ENCODE measurements around the gene CHRDL2. TPM values are rescaled to one million over a fixed set of nuclear protein-coding genes. Genes with fewer than 3 reads are reported as not detected.
A peak's percentile ranks its signal among the peaks of the same experiment; 100 is the strongest.

CHRDL2 gene
- total RNA-seq, 4 donors from 2014 or later, result 1.5 to 13.6 (median 1.7) TPM; not detected in 1

DNA sequence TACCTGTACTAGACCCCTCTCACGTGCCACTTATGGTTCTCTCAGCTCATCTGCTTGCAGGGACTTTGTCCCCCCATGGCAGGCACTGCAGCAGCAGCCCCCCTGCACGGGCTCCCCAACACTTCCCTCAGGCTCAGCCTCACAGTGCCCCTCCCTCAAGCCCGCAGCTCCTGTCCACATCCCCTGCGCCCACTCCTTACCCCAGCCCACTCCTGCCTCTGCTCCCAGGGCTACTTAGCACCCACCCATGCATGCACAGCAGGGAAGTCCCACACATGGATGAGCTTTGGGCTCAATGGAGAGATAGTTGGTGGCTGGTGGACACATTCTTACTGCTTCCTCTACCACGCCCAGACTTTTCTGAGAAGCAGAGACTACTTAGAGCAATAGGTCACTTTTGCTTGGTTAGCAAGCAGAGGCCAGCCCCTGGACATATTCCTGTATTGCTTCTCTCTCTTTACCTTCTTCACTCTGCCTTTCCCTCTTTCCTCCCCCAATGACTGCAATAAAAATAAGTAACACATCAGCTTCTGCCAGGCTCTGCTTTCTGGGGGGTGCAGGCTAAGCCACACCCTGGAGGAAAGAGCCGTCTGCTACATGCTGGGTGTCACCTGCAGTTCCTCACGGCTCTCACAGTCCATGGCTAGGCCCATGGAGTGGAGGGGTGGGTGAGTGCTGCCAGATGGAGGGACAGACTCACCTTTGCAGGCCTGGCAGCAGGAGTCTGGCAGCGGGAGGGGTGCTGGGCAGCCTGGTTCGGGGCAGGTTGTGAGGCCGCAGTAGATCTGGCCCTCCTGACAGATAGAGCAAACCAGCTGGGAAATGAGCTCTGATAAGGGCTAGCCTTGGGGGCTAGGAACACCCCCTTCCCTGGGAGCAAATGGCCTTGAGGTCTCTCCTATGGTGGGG lies 23.4 kb downstream of the CHRDL2 start:
- H3K27ac ChIP-seq, result no peak overlapping the region
- no peaks in the 10 kb centered on the region for H3K9me3 ChIP-seq
- ATAC-seq, result no peak
- no peak overlapping the region for H3K4me3 ChIP-seq
- H3K36me3 ChIP-seq, result no peaks in the 10 kb centered on the region
- 78 to 90% methylated on average over 2 to 4 of the region's 10 CpGs for WGBS, 2 donors (ENCODE audit: low coverage in 1 of 2)
- no peaks in the 10 kb centered on the region for H3K27me3 ChIP-seq
- TF ChIP-seq POLR2A (IDR thresholded peaks at IDR 0.05) (no peak), EP300 (IDR thresholded peaks at IDR 0.05) (no peak), POLR2AphosphoS5 (IDR thresholded peaks at IDR 0.05) (no peak)
- TF ChIP-seq, protein P1, sequence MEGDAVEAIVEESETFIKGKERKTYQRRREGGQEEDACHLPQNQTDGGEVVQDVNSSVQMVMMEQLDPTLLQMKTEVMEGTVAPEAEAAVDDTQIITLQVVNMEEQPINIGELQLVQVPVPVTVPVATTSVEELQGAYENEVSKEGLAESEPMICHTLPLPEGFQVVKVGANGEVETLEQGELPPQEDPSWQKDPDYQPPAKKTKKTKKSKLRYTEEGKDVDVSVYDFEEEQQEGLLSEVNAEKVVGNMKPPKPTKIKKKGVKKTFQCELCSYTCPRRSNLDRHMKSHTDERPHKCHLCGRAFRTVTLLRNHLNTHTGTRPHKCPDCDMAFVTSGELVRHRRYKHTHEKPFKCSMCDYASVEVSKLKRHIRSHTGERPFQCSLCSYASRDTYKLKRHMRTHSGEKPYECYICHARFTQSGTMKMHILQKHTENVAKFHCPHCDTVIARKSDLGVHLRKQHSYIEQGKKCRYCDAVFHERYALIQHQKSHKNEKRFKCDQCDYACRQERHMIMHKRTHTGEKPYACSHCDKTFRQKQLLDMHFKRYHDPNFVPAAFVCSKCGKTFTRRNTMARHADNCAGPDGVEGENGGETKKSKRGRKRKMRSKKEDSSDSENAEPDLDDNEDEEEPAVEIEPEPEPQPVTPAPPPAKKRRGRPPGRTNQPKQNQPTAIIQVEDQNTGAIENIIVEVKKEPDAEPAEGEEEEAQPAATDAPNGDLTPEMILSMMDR (IDR thresholded peaks at IDR 0.05), result no peak
- H3K4me1 ChIP-seq, result peaks cover 0 to 8% (median 0%) of the 10 kb centered on the region in 3 donors

DNA sequence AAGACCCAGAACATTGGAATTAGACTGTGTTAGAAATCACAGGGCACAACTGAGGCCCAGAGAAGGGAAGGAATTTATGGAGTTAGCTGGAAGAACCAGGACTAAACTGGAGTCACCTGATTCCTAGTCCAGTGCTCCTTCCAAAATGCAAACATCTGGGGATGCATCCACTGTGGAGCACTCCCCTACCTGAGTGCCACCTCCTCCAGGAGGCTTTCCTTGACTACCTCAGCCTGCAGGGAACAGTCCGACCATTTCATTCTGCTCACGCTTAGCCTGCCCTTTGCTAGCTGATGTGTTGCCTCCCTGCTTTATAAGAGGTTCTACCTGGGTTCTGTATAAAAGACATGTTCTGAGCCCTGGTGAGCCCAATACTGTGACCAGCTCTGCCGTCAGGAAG lies 24.0 kb downstream of the CHRDL2 start:
- ATAC-seq, result no peak
- H3K4me3 ChIP-seq, result no peak overlapping the region
- TF ChIP-seq EP300 (IDR thresholded peaks at IDR 0.05) (no peak), POLR2AphosphoS5 (IDR thresholded peaks at IDR 0.05) (no peak)
- TF ChIP-seq, protein P1 (IDR thresholded peaks at IDR 0.05), result no peak
- no peaks in the 10 kb centered on the region for H3K27me3 ChIP-seq
- 100% methylated on average over 3 of the region's 3 CpGs for WGBS, 2 donors (ENCODE audit: low coverage in 1 of 2)
- no peaks in the 10 kb centered on the region for H3K9me3 ChIP-seq
- H3K27ac ChIP-seq, result no peak overlapping the region
- no peaks in the 10 kb centered on the region for H3K36me3 ChIP-seq
- H3K4me1 ChIP-seq, result peaks cover 0 to 15% (median 0%) of the 10 kb centered on the region in 3 donors

DNA sequence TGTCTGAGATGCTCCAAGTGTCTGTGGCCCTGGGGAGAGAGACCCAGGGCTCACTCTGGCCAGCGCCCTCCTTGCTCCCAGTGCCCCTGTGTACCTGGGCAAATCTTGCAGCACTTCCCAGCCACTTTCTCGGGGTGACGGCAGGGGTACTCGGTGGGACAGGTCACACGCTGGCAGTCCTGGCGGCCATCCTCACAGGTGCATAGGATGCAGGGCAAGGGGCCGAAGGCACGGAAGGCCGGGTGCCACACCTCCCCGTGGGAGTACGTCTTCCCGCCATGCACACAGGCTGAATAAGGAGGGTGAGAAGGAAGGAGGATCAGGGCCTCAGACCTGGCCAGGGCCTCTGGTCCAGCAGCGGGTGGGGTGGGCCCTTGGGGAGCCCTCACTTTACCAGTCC lies 28.0 kb downstream of the CHRDL2 start:
- no peak for ATAC-seq
- no CpG with 5 or more reads among the region's 13 CpGs for WGBS, 2 donors (ENCODE audit: low coverage in 1 of 2)
- no peaks in the 10 kb centered on the region for H3K36me3 ChIP-seq

DNA sequence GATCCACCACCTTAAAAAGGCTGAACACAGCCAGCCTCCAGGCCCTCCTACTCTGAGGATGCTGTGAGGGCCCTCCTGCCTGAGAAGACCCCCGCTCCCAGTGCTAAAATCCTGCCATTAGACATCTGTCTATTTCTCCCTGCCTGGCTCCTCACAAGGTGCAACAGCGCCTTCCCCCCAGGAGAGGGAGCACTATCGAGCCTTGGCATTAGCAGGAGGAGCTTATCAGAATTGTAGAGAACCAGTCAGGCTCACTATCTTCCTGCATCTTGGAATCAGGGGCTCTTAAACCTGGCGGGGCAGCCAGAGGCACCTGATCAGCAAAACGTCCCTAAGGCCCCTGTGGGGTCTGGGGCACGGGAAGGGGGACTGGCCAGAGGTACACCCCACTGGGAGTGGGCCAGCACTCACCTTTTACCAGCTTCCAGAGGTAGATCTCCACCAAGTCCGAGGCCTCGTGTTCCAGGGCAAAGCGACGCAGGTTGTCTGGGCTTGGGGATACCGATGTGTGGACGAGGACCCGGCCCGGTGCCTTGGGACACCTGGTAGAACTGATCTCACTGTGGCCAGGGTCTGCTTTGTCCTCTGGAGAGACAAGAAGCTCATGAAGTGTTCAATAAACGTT lies 28.7 kb downstream of the CHRDL2 start:
- Histone ChIP-seq H3K27me3 (no peaks in the 10 kb centered on the region), H3K9me3 (no peaks in the 10 kb centered on the region), H3K36me3 (no peaks in the 10 kb centered on the region), H3K27ac (no peak overlapping the region), H3K4me3 (no peak overlapping the region), H3K4me1 (peaks cover 0 to 12% (median 0%) of the 10 kb centered on the region in 3 donors)
- TF ChIP-seq POLR2A (IDR thresholded peaks at IDR 0.05) (no peak), EP300 (IDR thresholded peaks at IDR 0.05) (no peak), POLR2AphosphoS5 (IDR thresholded peaks at IDR 0.05) (peak; percentile 31)
- TF ChIP-seq, protein P1 (IDR thresholded peaks at IDR 0.05), result peak in 3 of 4 experiments; percentile 85 to 94 (median 88)
- 32 to 33% methylated on average over 1 to 2 of the region's 15 CpGs for WGBS, 2 donors (ENCODE audit: low coverage in 1 of 2)
- peak; percentile 65 for ATAC-seq

More for the DNA sequence above, 28.0 kb downstream of the CHRDL2 start:
- Histone ChIP-seq H3K9me3 (no peaks in the 10 kb centered on the region), H3K4me1 (peaks cover 0 to 9% (median 0%) of the 10 kb centered on the region in 3 donors), H3K27ac (no peak overlapping the region), H3K4me3 (no peak overlapping the region), H3K27me3 (no peaks in the 10 kb centered on the region)
- TF ChIP-seq POLR2A (IDR thresholded peaks at IDR 0.05) (no peak), POLR2AphosphoS5 (IDR thresholded peaks at IDR 0.05) (no peak), EP300 (IDR thresholded peaks at IDR 0.05) (no peak)
- TF ChIP-seq, protein P1 (IDR thresholded peaks at IDR 0.05), result no peak
